Body of pancreas (tissue), 4 donors: ENCODE data around the gene COLEC12.

ENCODE experiments used
- CTCF ChIP-seq, 7 experiments: fragments of 450-650 bp in 4 of 7; fragments of 200-600 bp in 3 of 7; sonication (generic) in 3 of 7; IDR thresholded peaks; one replicate each; pipeline ENCODE4 v1.5.1; 2016 to 2019; ENCODE audit warnings: antibody characterized with exemption in 7 of 7
- POLR2A ChIP-seq, 3 donors: fragments of 450-650 bp; IDR thresholded peaks; one replicate each; pipeline ENCODE4 v1.6.1; 2016; ENCODE audit warnings: antibody characterized with exemption in 3 of 3, mild to moderate bottlenecking in 2 of 3

GRCh38 chr18:318791-319291 lies 181.7 kb downstream of the COLEC12 start:
- TF ChIP-seq CTCF (IDR thresholded peaks at IDR 0.05) (no peak), POLR2A (IDR thresholded peaks at IDR 0.05) (no peak)
